ENCODE measurements around the gene SPRR2D. TPM values are rescaled to one million over a fixed set of nuclear protein-coding genes. Genes with fewer than 3 reads are reported as not detected.

SPRR2D gene
- total and polyA plus RNA-seq, 2 donors (not counting 3 experiments of a cell fraction or from before 2014, with no cell fraction given), result not detected

DNA sequence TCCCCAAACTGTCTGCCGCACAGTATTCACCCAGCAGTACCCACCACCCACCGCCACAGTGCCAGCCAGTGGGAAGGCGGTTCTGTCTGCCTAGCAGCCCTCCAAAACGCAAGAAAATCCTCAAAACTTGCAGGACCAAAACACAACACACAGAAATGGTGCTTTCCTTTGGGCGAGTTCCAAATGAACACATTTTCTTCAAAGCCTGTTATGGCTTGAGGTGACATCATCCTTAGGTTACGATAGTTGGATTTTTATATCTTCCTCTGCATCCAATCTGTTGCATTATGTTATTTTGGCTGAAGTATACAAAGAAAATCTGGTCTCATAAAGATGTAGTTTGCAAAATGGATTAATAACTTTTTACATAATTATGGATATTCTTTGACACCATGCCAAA is 47.7 kb downstream of the SPRR2D start:
- Histone ChIP-seq H3K9me1 (replicated peaks; ENCODE audit: control insufficient read depth, extremely low read depth, insufficient read depth, low read length) (no peaks in the 10 kb centered on the region), H3K36me3 (ENCODE audit: control insufficient read depth in 2 of 2, extremely low read depth in 1 of 2, insufficient read depth in 2 of 2, low read length in 2 of 2) (no peaks in the 10 kb centered on the region), H2AFZ (ENCODE audit: low read depth, low read length) (no peak overlapping the region), H3K79me2 (ENCODE audit: control insufficient read depth, insufficient read depth, low read length) (no peaks in the 10 kb centered on the region), H3K27me3 (ENCODE audit: control insufficient read depth in 2 of 2, insufficient read depth in 2 of 2, low read length in 2 of 2) (no peaks in the 10 kb centered on the region), H3K4me3 (replicated peaks in 1 of 3; ENCODE audit: insufficient read depth in 1 of 3, low read depth in 1 of 3, low read length in 3 of 3) (no peak overlapping the region), H3K4me1 (ENCODE audit: control insufficient read depth, extremely low read depth, insufficient read depth, low read length) (no peaks in the 10 kb centered on the region), H3K9ac (replicated peaks; ENCODE audit: extremely low read depth, insufficient read depth, low read length) (no peak overlapping the region), H4K20me1 (replicated peaks; ENCODE audit: control insufficient read depth, extremely low read depth, insufficient read depth, low read length) (no peaks in the 10 kb centered on the region), H3K4me2 (ENCODE audit: insufficient read depth, low read length) (no peak overlapping the region), H3K9me3 (replicated peaks; ENCODE audit: control insufficient read depth, insufficient read depth, low read length) (no peaks in the 10 kb centered on the region), H3K27ac (ENCODE audit: insufficient read depth, low read depth, low read length) (no peak overlapping the region)
- ChIA-PET POLR2A (no interaction called here), CTCF (no interaction called here)
- DNase-seq (ENCODE audit: low read depth, low spot score) (no peak), FAIRE-seq (no peak)
- dilution Hi-C loops (cut with MboI; ENCODE audit: extremely low pct_ligation_motif_present, low sequenced_read_pairs), result no loop called here
- TF ChIP-seq, protein P1, sequence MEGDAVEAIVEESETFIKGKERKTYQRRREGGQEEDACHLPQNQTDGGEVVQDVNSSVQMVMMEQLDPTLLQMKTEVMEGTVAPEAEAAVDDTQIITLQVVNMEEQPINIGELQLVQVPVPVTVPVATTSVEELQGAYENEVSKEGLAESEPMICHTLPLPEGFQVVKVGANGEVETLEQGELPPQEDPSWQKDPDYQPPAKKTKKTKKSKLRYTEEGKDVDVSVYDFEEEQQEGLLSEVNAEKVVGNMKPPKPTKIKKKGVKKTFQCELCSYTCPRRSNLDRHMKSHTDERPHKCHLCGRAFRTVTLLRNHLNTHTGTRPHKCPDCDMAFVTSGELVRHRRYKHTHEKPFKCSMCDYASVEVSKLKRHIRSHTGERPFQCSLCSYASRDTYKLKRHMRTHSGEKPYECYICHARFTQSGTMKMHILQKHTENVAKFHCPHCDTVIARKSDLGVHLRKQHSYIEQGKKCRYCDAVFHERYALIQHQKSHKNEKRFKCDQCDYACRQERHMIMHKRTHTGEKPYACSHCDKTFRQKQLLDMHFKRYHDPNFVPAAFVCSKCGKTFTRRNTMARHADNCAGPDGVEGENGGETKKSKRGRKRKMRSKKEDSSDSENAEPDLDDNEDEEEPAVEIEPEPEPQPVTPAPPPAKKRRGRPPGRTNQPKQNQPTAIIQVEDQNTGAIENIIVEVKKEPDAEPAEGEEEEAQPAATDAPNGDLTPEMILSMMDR (IDR thresholded peaks at IDR 0.05; ENCODE audit: extremely low read depth in 1 of 2, insufficient read depth in 1 of 2, low read depth in 1 of 2, low read length in 2 of 2), result no peak
- TF ChIP-seq GATA2 (IDR thresholded peaks at IDR 0.05; ENCODE audit: insufficient read depth, insufficient read length, low read depth, low read length) (no peak), POLR2A (IDR thresholded peaks at IDR 0.05; ENCODE audit: low read depth, low read length) (no peak), FOS (IDR thresholded peaks at IDR 0.05; ENCODE audit: borderline replicate concordance, insufficient read depth, low read length) (no peak), EZH2 (IDR thresholded peaks at IDR 0.05; ENCODE audit: borderline replicate concordance, low read depth, low read length, severe bottlenecking) (no peak), MYC (IDR thresholded peaks at IDR 0.05; ENCODE audit: low read depth, low read length) (no peak), POLR2AphosphoS5 (IDR thresholded peaks at IDR 0.05; ENCODE audit: insufficient read depth, low read depth, low read length) (no peak)
- TF ChIP-seq, protein P2, sequence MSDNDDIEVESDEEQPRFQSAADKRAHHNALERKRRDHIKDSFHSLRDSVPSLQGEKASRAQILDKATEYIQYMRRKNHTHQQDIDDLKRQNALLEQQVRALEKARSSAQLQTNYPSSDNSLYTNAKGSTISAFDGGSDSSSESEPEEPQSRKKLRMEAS (IDR thresholded peaks at IDR 0.05; ENCODE audit: insufficient read depth, insufficient read length), result no peak
- intact Hi-C loops (cut with micrococcal nuclease), result no loop called here
- BruUV-seq (replicated peaks), result no TSS peak

Small RNA genes lying within 50 kb of the gene (small RNA-seq; reads per million reads assigned to genes)
- gene AL356867.1 (ENCODE audit: insufficient read depth, insufficient read length, low read depth, low replicate concordance) (not detected), gene RF00322 (ENCODE audit: insufficient read depth, insufficient read length, low read depth, low replicate concordance) (not detected)

Other genes with a start within 250 kb of the SPRR2D start
- gene LCE1D, start 244.4 kb downstream of the SPRR2D start, total RNA-seq, result not detected in 2 replicates
- not detected in 2 replicates for gene LCE1D, start 244.4 kb downstream of the SPRR2D start, polyA plus RNA-seq
- gene LCE1C, start 234.5 kb downstream of the SPRR2D start, total RNA-seq, result not detected in 2 replicates
- not detected in 2 replicates for gene LCE1C, start 234.5 kb downstream of the SPRR2D start, polyA plus RNA-seq
- gene LCE1B, start 229.1 kb downstream of the SPRR2D start, total RNA-seq, result not detected in 2 replicates
- gene LCE1B, start 229.1 kb downstream of the SPRR2D start, polyA plus RNA-seq, result not detected in 2 replicates
- not detected in 2 replicates for gene LCE1A, start 213.6 kb downstream of the SPRR2D start, total RNA-seq
- gene LCE1A, start 213.6 kb downstream of the SPRR2D start, polyA plus RNA-seq, result not detected in 2 replicates
- gene LCE6A, start 198.3 kb downstream of the SPRR2D start, total RNA-seq, result not detected in 2 replicates
- not detected in 2 replicates for gene LCE6A, start 198.3 kb downstream of the SPRR2D start, polyA plus RNA-seq
- gene LCE7A, start 181.1 kb downstream of the SPRR2D start, total RNA-seq, result not detected in 2 replicates
- not detected in 2 replicates for gene LCE7A, start 181.1 kb downstream of the SPRR2D start, polyA plus RNA-seq
- not detected in 2 replicates for gene SMCP, start 162.8 kb downstream of the SPRR2D start, total RNA-seq
- gene SMCP, start 162.8 kb downstream of the SPRR2D start, polyA plus RNA-seq, result not detected in 2 replicates
- gene IVL, start 132.6 kb downstream of the SPRR2D start, total RNA-seq, result not detected in 2 replicates
- not detected in 2 replicates for gene IVL, start 132.6 kb downstream of the SPRR2D start, polyA plus RNA-seq
- gene SPRR5, start 93.9 kb downstream of the SPRR2D start, total RNA-seq, result not detected in 2 replicates
- not detected in 2 replicates for gene SPRR5, start 93.9 kb downstream of the SPRR2D start, polyA plus RNA-seq
- gene SPRR4, start 70.5 kb downstream of the SPRR2D start, total RNA-seq, result not detected in 2 replicates
- not detected in 2 replicates for gene SPRR4, start 70.5 kb downstream of the SPRR2D start, polyA plus RNA-seq
- not detected in 2 replicates for gene SPRR1A, start 57.0 kb downstream of the SPRR2D start, total RNA-seq
- not detected in 2 replicates for gene SPRR1A, start 57.0 kb downstream of the SPRR2D start, polyA plus RNA-seq
- gene SPRR3, start 39.4 kb downstream of the SPRR2D start, total RNA-seq, result not detected in 2 replicates
- gene SPRR3, start 39.4 kb downstream of the SPRR2D start, polyA plus RNA-seq, result not detected in 2 replicates
- gene SPRR1B, start 9.9 kb downstream of the SPRR2D start, total RNA-seq, result not detected in 2 replicates
- not detected in 2 replicates for gene SPRR1B, start 9.9 kb downstream of the SPRR2D start, polyA plus RNA-seq
- gene SPRR2A, start 16.4 kb upstream of the SPRR2D start, total RNA-seq, result not detected in 2 replicates
- gene SPRR2A, start 16.4 kb upstream of the SPRR2D start, polyA plus RNA-seq, result not detected in 2 replicates
- gene SPRR2B, start 30.5 kb upstream of the SPRR2D start, total RNA-seq, result not detected in 2 replicates
- not detected in 2 replicates for gene SPRR2B, start 30.5 kb upstream of the SPRR2D start, polyA plus RNA-seq
- not detected in 2 replicates for gene SPRR2E, start 53.4 kb upstream of the SPRR2D start, total RNA-seq
- not detected in 2 replicates for gene SPRR2E, start 53.4 kb upstream of the SPRR2D start, polyA plus RNA-seq
- gene SPRR2F, start 72.4 kb upstream of the SPRR2D start, total RNA-seq, result not detected in 2 replicates
- not detected in 2 replicates for gene SPRR2F, start 72.4 kb upstream of the SPRR2D start, polyA plus RNA-seq
- not detected in 2 replicates for gene SPRR2G, start 109.8 kb upstream of the SPRR2D start, total RNA-seq
- not detected in 2 replicates for gene SPRR2G, start 109.8 kb upstream of the SPRR2D start, polyA plus RNA-seq
- not detected in 2 replicates for gene LELP1, start 162.3 kb upstream of the SPRR2D start, total RNA-seq
- gene LELP1, start 162.3 kb upstream of the SPRR2D start, polyA plus RNA-seq, result not detected in 2 replicates
- gene PRR9, start 176.5 kb upstream of the SPRR2D start, total RNA-seq, result not detected in 2 replicates
- not detected in 2 replicates for gene PRR9, start 176.5 kb upstream of the SPRR2D start, polyA plus RNA-seq
- gene LORICRIN, start 218.6 kb upstream of the SPRR2D start, total RNA-seq, result not detected in 2 replicates
- gene LORICRIN, start 218.6 kb upstream of the SPRR2D start, polyA plus RNA-seq, result not detected in 2 replicates